Measurements from ENCODE around the gene IMMP2L. TPM values are rescaled to one million over a fixed set of nuclear protein-coding genes. Genes with fewer than 3 reads are reported as not detected.
"Not testable (repeated sequence)": the region's sequence is repeated elsewhere in the genome, so short reads cannot be mapped to it uniquely, and the experiment has no call there.

Gene IMMP2L
- total and polyA plus RNA-seq, 7 donors, result 9.3 to 43.0 (median 19.2) TPM

DNA sequence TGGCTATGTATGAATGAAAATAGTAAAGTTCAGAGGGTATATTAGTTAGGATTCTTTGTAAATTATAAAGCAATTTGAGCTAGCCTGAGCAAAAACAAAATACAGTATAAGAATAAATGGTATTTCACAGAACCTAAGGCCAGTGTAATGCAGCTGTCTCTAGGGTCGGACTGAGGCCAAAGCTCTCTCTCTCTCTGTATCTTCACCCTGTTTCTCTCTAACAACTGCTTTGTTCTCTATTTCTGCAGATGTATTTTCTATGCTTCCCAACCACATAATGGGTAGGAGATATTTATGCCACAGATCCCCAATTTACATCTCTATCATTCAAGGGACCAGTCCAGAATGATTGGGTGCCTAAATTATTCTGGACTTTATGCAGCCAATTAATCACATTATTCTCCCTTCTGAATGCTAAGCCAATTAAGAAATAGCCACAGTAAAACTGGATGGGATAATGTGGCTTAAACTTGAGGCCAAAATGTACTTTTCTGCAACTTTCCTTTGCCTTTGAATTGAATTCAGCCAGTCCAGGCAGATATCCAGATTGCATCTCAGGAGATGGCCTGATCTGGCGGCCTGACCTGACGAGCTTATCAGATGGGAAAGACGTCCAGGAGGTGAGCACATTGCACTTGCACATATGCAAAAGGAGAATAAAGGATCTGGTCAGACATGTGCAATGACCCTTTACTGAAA, 24.6 kb upstream of the IMMP2L start:
- no peak for DNase-seq
- Histone ChIP-seq H3K36me3 (ENCODE audit: insufficient read depth in 1 of 2, low read depth in 1 of 2) (no peaks in the 10 kb centered on the region), H3K9me3 (no peaks in the 10 kb centered on the region), H3K27me3 (ENCODE audit: insufficient read depth in 3 of 3, low read length in 2 of 3) (no peaks in the 10 kb centered on the region), H3K27ac (no peak overlapping the region), H3K4me1 (no peaks in the 10 kb centered on the region), H3K4me3 (no peak overlapping the region)
- TF ChIP-seq, protein P1, sequence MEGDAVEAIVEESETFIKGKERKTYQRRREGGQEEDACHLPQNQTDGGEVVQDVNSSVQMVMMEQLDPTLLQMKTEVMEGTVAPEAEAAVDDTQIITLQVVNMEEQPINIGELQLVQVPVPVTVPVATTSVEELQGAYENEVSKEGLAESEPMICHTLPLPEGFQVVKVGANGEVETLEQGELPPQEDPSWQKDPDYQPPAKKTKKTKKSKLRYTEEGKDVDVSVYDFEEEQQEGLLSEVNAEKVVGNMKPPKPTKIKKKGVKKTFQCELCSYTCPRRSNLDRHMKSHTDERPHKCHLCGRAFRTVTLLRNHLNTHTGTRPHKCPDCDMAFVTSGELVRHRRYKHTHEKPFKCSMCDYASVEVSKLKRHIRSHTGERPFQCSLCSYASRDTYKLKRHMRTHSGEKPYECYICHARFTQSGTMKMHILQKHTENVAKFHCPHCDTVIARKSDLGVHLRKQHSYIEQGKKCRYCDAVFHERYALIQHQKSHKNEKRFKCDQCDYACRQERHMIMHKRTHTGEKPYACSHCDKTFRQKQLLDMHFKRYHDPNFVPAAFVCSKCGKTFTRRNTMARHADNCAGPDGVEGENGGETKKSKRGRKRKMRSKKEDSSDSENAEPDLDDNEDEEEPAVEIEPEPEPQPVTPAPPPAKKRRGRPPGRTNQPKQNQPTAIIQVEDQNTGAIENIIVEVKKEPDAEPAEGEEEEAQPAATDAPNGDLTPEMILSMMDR (IDR thresholded peaks at IDR 0.05), result no peak
- ATAC-seq, result no peak
- intact Hi-C loops (cut with DNase I), result no loop called here
- 43 to 54% (median 45%) methylated on average over 4 of the region's 4 CpGs for WGBS, 3 donors

DNA sequence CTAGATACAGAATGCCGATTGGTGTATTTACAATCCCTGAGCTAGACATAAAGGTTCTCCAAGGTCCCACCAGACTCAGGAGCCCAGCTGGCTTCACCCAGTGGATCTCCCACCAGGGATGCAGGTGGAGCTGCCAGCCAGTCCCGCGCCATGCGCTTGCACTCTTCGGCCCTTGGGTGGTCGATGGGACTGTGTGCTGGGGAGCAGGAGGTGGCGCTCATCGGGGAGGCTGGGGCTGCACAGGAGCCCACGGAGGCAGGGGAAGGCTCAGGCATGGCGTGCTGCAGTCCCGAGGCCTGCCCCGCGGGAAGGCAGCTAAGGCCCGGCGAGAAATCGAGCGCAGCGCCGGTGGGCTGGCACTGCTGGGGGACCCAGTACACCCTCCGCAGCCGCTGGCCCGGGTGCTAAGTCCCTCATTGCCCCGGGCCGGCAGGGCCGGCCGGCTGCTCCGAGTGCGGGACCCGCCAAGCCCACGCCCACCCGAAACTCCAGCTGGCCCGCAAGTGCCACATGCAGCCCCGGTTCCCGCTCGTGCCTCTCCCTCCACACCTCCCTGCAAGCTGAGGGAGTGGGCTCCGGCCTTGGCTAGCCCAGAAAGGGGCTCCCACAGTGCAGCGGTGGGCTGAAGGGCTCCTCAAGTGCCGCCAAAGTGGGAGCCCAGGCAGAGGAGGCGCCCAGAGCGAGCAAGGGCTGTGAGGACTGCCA, 19.6 kb upstream of the IMMP2L start:
- H3K4me3 ChIP-seq; DNase-seq; H3K4me1 ChIP-seq; ATAC-seq; H3K9me3 ChIP-seq; H3K36me3 ChIP-seq (ENCODE audit: insufficient read depth in 1 of 2, low read depth in 1 of 2); H3K27ac ChIP-seq; intact Hi-C loops (cut with DNase I); H3K27me3 ChIP-seq (ENCODE audit: insufficient read depth in 3 of 3, low read length in 2 of 3): not testable (repeated sequence)
- WGBS, 3 donors, result 93 to 97% (median 96%) methylated on average over 27 to 40 of the region's 40 CpGs

DNA sequence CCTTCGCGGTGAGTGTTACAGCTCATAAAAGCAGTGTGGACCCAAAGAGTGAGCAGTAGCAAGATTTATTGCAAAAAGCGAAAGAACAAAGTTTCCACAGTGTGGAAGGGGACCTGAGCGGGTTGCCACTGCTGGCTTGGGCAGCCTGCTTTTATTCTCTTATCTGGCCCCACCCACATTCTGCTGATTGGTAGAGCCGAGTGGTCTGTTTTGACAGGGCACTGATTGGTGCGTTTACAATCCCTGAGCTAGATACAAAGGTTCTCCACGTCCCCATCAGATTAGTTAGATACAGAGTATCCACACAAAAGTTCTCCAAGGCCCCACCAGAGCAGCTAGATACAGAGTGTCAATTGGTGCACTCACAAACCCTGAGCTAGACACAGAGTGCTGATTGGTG, 18.9 kb upstream of the IMMP2L start:
- H3K27ac ChIP-seq; H3K4me3 ChIP-seq; H3K4me1 ChIP-seq; intact Hi-C loops (cut with DNase I); H3K9me3 ChIP-seq; H3K27me3 ChIP-seq (ENCODE audit: insufficient read depth in 3 of 3, low read length in 2 of 3); DNase-seq; ATAC-seq; H3K36me3 ChIP-seq (ENCODE audit: insufficient read depth in 1 of 2, low read depth in 1 of 2): not testable (repeated sequence)
- 79 to 92% (median 83%) methylated on average over 7 of the region's 7 CpGs for WGBS, 3 donors

DNA sequence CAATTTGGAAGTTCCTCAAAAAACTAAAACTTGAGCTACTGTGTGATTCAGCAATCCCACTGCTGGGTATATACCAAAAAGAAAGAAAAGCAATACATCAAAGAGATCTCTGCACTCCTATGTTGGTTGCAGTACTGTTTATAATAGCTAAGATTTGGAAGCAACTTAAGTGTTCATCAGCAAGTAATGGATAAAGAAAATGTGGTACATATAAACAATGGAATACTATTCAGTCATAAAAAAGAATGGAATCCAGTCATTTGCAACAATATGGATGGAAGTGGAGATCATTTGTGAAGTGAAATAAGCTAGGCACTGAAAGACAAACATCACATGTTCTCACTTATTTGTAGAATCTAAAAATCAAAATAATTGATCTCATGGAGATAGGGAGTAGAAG, 16.5 kb upstream of the IMMP2L start:
- no peak overlapping the region for H3K27ac ChIP-seq
- H3K9me3 ChIP-seq, result no peaks in the 10 kb centered on the region
- H3K27me3 ChIP-seq (ENCODE audit: insufficient read depth in 3 of 3, low read length in 2 of 3), result no peaks in the 10 kb centered on the region
- H3K4me3 ChIP-seq, result no peak overlapping the region
- ATAC-seq, result no peak
- TF ChIP-seq, protein P1 (IDR thresholded peaks at IDR 0.05), result no peak
- intact Hi-C loops (cut with DNase I), result no loop called here
- no peaks in the 10 kb centered on the region for H3K36me3 ChIP-seq (ENCODE audit: insufficient read depth in 1 of 2, low read depth in 1 of 2)
- no peaks in the 10 kb centered on the region for H3K4me1 ChIP-seq
- DNase-seq, result no peak

DNA sequence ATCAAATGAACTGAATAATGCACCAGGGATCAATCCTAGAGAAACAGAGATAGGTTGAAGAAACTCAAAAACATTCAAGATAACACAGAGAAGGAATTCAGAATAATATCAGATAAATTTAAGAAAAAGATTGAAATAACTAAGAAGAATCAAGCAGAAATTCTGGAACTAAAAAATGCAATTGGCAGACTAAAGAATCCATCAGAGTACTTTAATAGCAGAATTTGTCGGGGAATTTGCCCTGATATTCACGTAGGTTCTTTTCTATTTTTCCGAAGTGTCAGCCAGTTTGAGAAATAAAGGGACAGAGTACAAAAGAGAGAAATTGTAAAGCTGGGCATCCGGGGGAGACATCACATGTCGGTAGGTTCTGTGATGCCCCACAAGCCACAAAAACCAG, 9.4 kb upstream of the IMMP2L start:
- WGBS, 3 donors, result 95 to 96% (median 96%) methylated on average over 5 of the region's 5 CpGs
- intact Hi-C loops (cut with DNase I), result no loop called here
- no peak overlapping the region for H3K27ac ChIP-seq
- ATAC-seq, result no peak
- H3K4me1 ChIP-seq, result no peaks in the 10 kb centered on the region
- H3K4me3 ChIP-seq, result no peak overlapping the region
- H3K9me3 ChIP-seq, result peaks cover 6% of the 10 kb centered on the region
- H3K36me3 ChIP-seq (ENCODE audit: insufficient read depth in 1 of 2, low read depth in 1 of 2), result no peaks in the 10 kb centered on the region
- no peaks in the 10 kb centered on the region for H3K27me3 ChIP-seq (ENCODE audit: insufficient read depth in 3 of 3, low read length in 2 of 3)
- TF ChIP-seq, protein P1 (IDR thresholded peaks at IDR 0.05), result no peak
- no peak for DNase-seq

All from psoas muscle (tissue), 8 donors.